ENCODE measurements around the gene FOXA2. TPM values are rescaled to one million over a fixed set of nuclear protein-coding genes. Genes with fewer than 3 reads are reported as not detected.

FOXA2 gene
- total and polyA plus RNA-seq, 2 donors (not counting 3 experiments of a cell fraction or from before 2014, with no cell fraction given), result not detected

DNA sequence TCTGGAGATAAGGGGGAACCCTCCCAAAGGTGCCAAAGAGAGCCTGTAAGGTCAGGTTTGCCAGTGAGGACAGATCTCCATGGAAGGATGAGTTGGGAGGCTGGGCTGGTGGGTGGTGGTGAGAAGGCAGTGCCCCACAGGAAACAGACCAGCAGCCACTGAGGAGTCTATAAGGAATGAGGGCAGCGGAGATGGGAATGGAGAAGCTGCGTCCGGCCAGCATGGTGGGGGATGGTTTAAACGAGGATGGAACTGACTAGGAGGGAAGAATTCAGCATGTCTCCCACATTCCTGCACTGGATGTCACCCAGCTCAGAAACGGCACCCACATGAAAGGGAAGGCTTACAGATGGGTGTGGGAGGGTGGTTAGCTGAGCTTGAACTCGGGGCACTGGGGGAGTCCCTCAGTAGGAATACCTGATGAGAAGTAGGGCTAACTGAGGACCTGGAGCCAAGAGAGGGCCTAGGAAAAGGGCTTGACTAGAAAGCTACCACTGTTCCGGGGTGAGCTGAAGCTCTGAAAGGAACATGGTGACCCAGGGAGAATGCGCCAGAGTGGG lies 53.2 kb downstream of the FOXA2 start:
- Histone ChIP-seq H3K9me3 (replicated peaks; ENCODE audit: control insufficient read depth, insufficient read depth, low read length) (no peaks in the 10 kb centered on the region), H3K36me3 (ENCODE audit: control insufficient read depth in 2 of 2, extremely low read depth in 1 of 2, insufficient read depth in 2 of 2, low read length in 2 of 2) (no peaks in the 10 kb centered on the region), H2AFZ (ENCODE audit: low read depth, low read length) (no peak overlapping the region), H3K4me2 (ENCODE audit: insufficient read depth, low read length) (no peak overlapping the region), H3K4me1 (ENCODE audit: control insufficient read depth, extremely low read depth, insufficient read depth, low read length) (no peaks in the 10 kb centered on the region), H3K4me3 (replicated peaks in 1 of 3; ENCODE audit: insufficient read depth in 1 of 3, low read depth in 1 of 3, low read length in 3 of 3) (no peak overlapping the region), H3K79me2 (ENCODE audit: control insufficient read depth, insufficient read depth, low read length) (no peaks in the 10 kb centered on the region), H4K20me1 (replicated peaks; ENCODE audit: control insufficient read depth, extremely low read depth, insufficient read depth, low read length) (no peaks in the 10 kb centered on the region), H3K27me3 (ENCODE audit: control insufficient read depth in 2 of 2, insufficient read depth in 2 of 2, low read length in 2 of 2) (peaks cover 0 to 4% of the 10 kb centered on the region in 2 experiments), H3K9me1 (replicated peaks; ENCODE audit: control insufficient read depth, extremely low read depth, insufficient read depth, low read length) (no peaks in the 10 kb centered on the region), H3K27ac (ENCODE audit: insufficient read depth, low read depth, low read length) (no peak overlapping the region), H3K9ac (replicated peaks; ENCODE audit: extremely low read depth, insufficient read depth, low read length) (no peak overlapping the region)
- BruUV-seq (replicated peaks), result no TSS peak
- TF ChIP-seq JUN (IDR thresholded peaks at IDR 0.05; ENCODE audit: borderline replicate concordance, insufficient read depth, insufficient read length, low read depth), result no peak
- TF ChIP-seq POLR2AphosphoS5 (IDR thresholded peaks at IDR 0.05; ENCODE audit: insufficient read depth, low read depth, low read length), result no peak
- TF ChIP-seq, protein P1, sequence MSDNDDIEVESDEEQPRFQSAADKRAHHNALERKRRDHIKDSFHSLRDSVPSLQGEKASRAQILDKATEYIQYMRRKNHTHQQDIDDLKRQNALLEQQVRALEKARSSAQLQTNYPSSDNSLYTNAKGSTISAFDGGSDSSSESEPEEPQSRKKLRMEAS (IDR thresholded peaks at IDR 0.05; ENCODE audit: insufficient read depth, insufficient read length), result no peak
- no peak for TF ChIP-seq EZH2 (IDR thresholded peaks at IDR 0.05; ENCODE audit: borderline replicate concordance, low read depth, low read length, severe bottlenecking)
- TF ChIP-seq FOS (IDR thresholded peaks at IDR 0.05; ENCODE audit: borderline replicate concordance, insufficient read depth, low read length), result no peak
- TF ChIP-seq MYC (IDR thresholded peaks at IDR 0.05; ENCODE audit: low read depth, low read length), result no peak
- ChIA-PET POLR2A (no interaction called here), CTCF (no interaction called here)
- intact Hi-C loops (cut with micrococcal nuclease), result no loop called here
- DNase-seq (ENCODE audit: low read depth, low spot score), result no peak
- no peak for FAIRE-seq
- dilution Hi-C loops (cut with MboI; ENCODE audit: extremely low pct_ligation_motif_present, low sequenced_read_pairs), result no loop called here

Small RNAs within 50 kb of the gene (small RNA-seq; reads per million reads assigned to genes)
- gene LINC00261 (ENCODE audit: insufficient read depth, insufficient read length, low read depth, low replicate concordance), result not detected
